ENCODE results near the gene SERGEF.

DNA sequence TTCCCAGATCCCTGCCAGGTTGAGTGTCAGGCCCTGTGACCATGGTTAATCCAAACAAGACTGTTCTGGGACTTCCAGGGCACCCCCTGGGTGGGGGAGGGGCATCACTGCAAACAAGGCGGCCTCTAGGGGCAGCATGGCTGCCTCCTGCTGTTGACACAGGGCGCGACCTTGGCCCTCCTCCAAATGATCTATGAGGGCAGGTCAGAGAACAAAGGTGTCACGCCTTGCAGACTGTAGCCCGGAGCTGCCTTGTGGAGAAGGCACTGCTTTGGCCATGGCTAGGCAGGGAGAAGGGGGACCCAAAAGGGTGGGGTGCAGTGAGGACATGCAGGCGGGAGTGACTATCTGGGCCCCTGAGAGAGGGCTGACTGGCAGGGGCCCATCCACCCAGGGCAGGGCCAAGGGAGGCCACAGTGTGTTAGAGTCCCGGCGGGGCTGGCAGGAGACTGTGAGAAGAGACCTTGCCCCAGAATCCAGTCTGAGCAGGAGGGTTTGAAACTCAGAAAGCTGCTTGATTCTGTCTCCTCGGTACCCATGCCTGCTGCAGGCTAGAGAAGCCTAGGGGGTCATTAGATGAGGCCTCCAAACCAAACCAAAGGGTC, 242.7 kb downstream of the SERGEF start:
- TF ChIP-seq CTCF (IDR thresholded peaks at IDR 0.05) = no peak
- no peak for TF ChIP-seq POLR2A (IDR thresholded peaks at IDR 0.05)
